Endothelial cell (in vitro differentiated cells): ENCODE measurements around the gene ANAPC16. TPM values are rescaled to one million over a fixed set of nuclear protein-coding genes. Genes with fewer than 3 reads are reported as not detected.

Source experiments
- DNase-seq: peaks from one replicate; pipeline ENCODE4 v3.0.0; 2021; ENCODE audit warnings: low spot score
- H3K27ac Mint-ChIP-seq: one replicate; pipeline ENCODE4 v1.8.0; 2021; ENCODE audit warnings: mixed read lengths, inconsistent platforms; ENCODE audit not compliant: unreplicated experiment
- H3K27me3 Mint-ChIP-seq: one replicate; pipeline ENCODE4 v1.8.0; 2021; ENCODE audit warnings: mild to moderate bottlenecking, moderate library complexity, mixed read lengths, inconsistent platforms; ENCODE audit not compliant: unreplicated experiment
- H3K36me3 Mint-ChIP-seq: one replicate; pipeline ENCODE4 v1.8.0; 2021; ENCODE audit warnings: mild to moderate bottlenecking, low read depth, mixed read lengths, inconsistent platforms; ENCODE audit not compliant: unreplicated experiment
- H3K4me1 Mint-ChIP-seq: one replicate; pipeline ENCODE4 v1.8.0; 2021; ENCODE audit warnings: mild to moderate bottlenecking, mixed read lengths, inconsistent platforms; ENCODE audit not compliant: unreplicated experiment
- H3K4me3 Mint-ChIP-seq: one replicate; pipeline ENCODE4 v1.8.0; 2021; ENCODE audit warnings: mild to moderate bottlenecking, mixed read lengths, inconsistent platforms; ENCODE audit not compliant: unreplicated experiment
- H3K9me3 Mint-ChIP-seq: one replicate; pipeline ENCODE4 v1.8.0; 2021; ENCODE audit warnings: mixed read lengths, inconsistent platforms; ENCODE audit not compliant: unreplicated experiment
- CTCF ChIP-seq: fragments of 200-600 bp; sonication (generic); IDR thresholded peaks from one replicate; pipeline ENCODE4 v1.5.0; 2021; ENCODE audit warnings: antibody characterized with exemption; ENCODE audit not compliant: unreplicated experiment
- total RNA-seq: library from RNA; stranded (reverse); fragmentation: NEBNext Ultra II Directional; extraction: Animal tissue kit (Norgen Biotek cat#: 25700); gene quantifications from one replicate; pipeline ENCODE4 v1.2.1, GENCODE V29; 2021; ENCODE audit not compliant: unreplicated experiment

Gene ANAPC16
- total RNA-seq, 1 donor from 2014 or later: 56.7 TPM

- Mint-ChIP-seq H3K9me3 (no peaks in the 10 kb centered on the region), H3K36me3 (peaks cover 8% of the 10 kb centered on the region), H3K4me3 (peak overlapping the region; percentile 92), H3K27me3 (peaks cover 9% of the 10 kb centered on the region), H3K4me1 (peaks cover 34% of the 10 kb centered on the region), H3K27ac (no peak overlapping the region)
- TF ChIP-seq CTCF: no peak
- DNase-seq: no peak
Measured at GRCh38 chr10:72275351-72276012, 59.7 kb downstream of the ANAPC16 start.

GRCh38 chr10:72276013-72276387 lies 60.2 kb downstream of the ANAPC16 start:
- no peak for DNase-seq
- Mint-ChIP-seq H3K27me3 (peaks cover 8% of the 10 kb centered on the region), H3K9me3 (no peaks in the 10 kb centered on the region), H3K4me1 (peaks cover 34% of the 10 kb centered on the region), H3K36me3 (peaks cover 8% of the 10 kb centered on the region), H3K4me3 (no peak overlapping the region), H3K27ac (no peak overlapping the region)
- no peak for TF ChIP-seq CTCF

GRCh38 chr10:72276421-72277339 lies 60.9 kb downstream of the ANAPC16 start:
- Mint-ChIP-seq H3K4me1 (peaks cover 34% of the 10 kb centered on the region), H3K36me3 (peaks cover 8% of the 10 kb centered on the region), H3K27ac (no peak overlapping the region), H3K4me3 (peak overlapping the region; percentile 56), H3K27me3 (peaks cover 8% of the 10 kb centered on the region), H3K9me3 (no peaks in the 10 kb centered on the region)
- no peak for TF ChIP-seq CTCF
- no peak for DNase-seq

GRCh38 chr10:72277340-72277995 lies 61.7 kb downstream of the ANAPC16 start:
- TF ChIP-seq CTCF: no peak
- no peak for DNase-seq
- Mint-ChIP-seq H3K4me1 (peaks cover 28% of the 10 kb centered on the region), H3K4me3 (no peak overlapping the region), H3K9me3 (no peaks in the 10 kb centered on the region), H3K27me3 (peaks cover 8% of the 10 kb centered on the region), H3K36me3 (peaks cover 8% of the 10 kb centered on the region), H3K27ac (no peak overlapping the region)
